WERI-Rb-1 (cell line): ENCODE measurements around the gene TRPC4.

Experiments
- DNase-seq: peaks from one replicate; pipeline ENCODE4 v3.0.0-alpha.2; 2020
- H3K27ac ChIP-seq: fragments of 250-450 bp; sonication (Bioruptor Pico); 2 replicates; pipeline ENCODE4 v1.5.1; 2020; ENCODE audit warnings: mild to moderate bottlenecking, moderate library complexity
- H3K27me3 ChIP-seq: fragments of 250-450 bp; sonication (Bioruptor Pico); 2 replicates; pipeline ENCODE4 v1.5.1; 2021; ENCODE audit warnings: mild to moderate bottlenecking, low read depth, moderate library complexity; ENCODE audit not compliant: insufficient read depth, severe bottlenecking
- H3K36me3 ChIP-seq: fragments of 250-450 bp; sonication (Bioruptor Pico); 2 replicates; pipeline ENCODE4 v1.5.1; 2020; ENCODE audit warnings: mild to moderate bottlenecking, moderate library complexity
- H3K4me3 ChIP-seq: 2 replicates; pipeline ENCODE4 v1.5.1; 2011; ENCODE audit warnings: low read depth, mild to moderate bottlenecking, control low read depth, low read length
- H3K9me3 ChIP-seq: fragments of 250-450 bp; sonication (Bioruptor Pico); 2 replicates; pipeline ENCODE4 v1.5.1; 2021; ENCODE audit warnings: mild to moderate bottlenecking, moderate library complexity; ENCODE audit not compliant: severe bottlenecking
- TF ChIP-seq, protein P1 (sequence below): IDR thresholded peaks from 2 replicates; pipeline ENCODE4 v1.5.1; 2011; ENCODE audit warnings: low read depth, mild to moderate bottlenecking, control low read depth, inconsistent platforms, low read length

The TRPC4 gene

GRCh38 chr13:37601648-37602440, 267.7 kb downstream of the TRPC4 start:
- no peak overlapping the region for H3K27ac ChIP-seq
- H3K9me3 ChIP-seq, result no peaks in the 10 kb centered on the region
- no peaks in the 10 kb centered on the region for H3K36me3 ChIP-seq
- H3K27me3 ChIP-seq, result no peaks in the 10 kb centered on the region
- H3K4me3 ChIP-seq, result no peak overlapping the region
- DNase-seq, result no peak
- TF ChIP-seq, protein P1, sequence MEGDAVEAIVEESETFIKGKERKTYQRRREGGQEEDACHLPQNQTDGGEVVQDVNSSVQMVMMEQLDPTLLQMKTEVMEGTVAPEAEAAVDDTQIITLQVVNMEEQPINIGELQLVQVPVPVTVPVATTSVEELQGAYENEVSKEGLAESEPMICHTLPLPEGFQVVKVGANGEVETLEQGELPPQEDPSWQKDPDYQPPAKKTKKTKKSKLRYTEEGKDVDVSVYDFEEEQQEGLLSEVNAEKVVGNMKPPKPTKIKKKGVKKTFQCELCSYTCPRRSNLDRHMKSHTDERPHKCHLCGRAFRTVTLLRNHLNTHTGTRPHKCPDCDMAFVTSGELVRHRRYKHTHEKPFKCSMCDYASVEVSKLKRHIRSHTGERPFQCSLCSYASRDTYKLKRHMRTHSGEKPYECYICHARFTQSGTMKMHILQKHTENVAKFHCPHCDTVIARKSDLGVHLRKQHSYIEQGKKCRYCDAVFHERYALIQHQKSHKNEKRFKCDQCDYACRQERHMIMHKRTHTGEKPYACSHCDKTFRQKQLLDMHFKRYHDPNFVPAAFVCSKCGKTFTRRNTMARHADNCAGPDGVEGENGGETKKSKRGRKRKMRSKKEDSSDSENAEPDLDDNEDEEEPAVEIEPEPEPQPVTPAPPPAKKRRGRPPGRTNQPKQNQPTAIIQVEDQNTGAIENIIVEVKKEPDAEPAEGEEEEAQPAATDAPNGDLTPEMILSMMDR, result no peak

DNA sequence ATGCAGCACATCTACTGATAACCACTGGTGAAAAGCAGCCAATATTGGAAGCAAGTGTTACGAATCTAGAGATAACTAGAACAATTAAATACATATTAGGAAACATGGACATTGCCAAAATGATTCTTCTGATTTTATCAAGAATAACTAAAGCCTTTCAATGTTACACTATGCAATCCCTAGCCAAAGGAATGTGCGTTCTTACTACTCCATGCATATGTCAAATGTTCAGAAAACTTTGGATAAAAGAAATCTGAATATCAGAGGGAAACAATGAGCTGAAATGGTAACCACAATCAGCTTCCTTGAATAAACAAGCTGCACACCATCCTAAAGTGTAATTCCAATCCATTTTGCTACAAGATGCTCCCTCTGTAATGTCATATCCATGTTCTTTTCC, 270.1 kb downstream of the TRPC4 start:
- no peaks in the 10 kb centered on the region for H3K9me3 ChIP-seq
- no peaks in the 10 kb centered on the region for H3K27me3 ChIP-seq
- no peak overlapping the region for H3K4me3 ChIP-seq
- H3K36me3 ChIP-seq, result no peaks in the 10 kb centered on the region
- no peak overlapping the region for H3K27ac ChIP-seq
- TF ChIP-seq, protein P1, result no peak
- DNase-seq, result no peak

DNA sequence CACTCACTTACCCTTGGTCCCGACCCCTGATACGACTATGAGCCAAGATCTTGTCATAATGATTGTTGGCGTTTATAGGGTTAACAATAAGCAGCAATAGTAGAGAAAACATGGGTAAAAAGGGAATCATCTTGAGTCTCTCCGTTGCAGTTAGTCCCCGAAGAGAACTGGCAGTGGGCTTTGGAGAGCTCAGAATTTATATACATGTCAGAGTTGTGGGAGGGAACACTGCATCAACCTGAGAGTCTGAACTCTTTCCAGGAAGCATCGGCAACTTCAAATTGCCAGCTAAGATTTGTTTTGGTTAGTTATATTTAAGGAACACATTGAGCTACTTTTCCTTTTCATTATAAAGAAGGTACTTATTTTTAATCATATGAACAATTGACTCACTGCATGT, 271.0 kb downstream of the TRPC4 start, which contains the start of gene POSTN:
POSTN (minus strand) TSS at position 172 of the 400 bp plus-strand sequence; CDS start at position 130, 42 bp downstream.
- H3K27me3 ChIP-seq, result no peaks in the 10 kb centered on the region
- no peaks in the 10 kb centered on the region for H3K9me3 ChIP-seq
- no peaks in the 10 kb centered on the region for H3K36me3 ChIP-seq
- H3K4me3 ChIP-seq, result no peak within 1 kb of the TSS
- no peak for DNase-seq
- no peak within 1 kb of the TSS for H3K27ac ChIP-seq
- TF ChIP-seq, protein P1, result no peak

GRCh38 chr13:37597477-37598025, 272.0 kb downstream of the TRPC4 start:
- H3K4me3 ChIP-seq, result no peak overlapping the region
- H3K27ac ChIP-seq, result no peak overlapping the region
- TF ChIP-seq, protein P1, result no peak
- no peaks in the 10 kb centered on the region for H3K9me3 ChIP-seq
- no peak for DNase-seq
- no peaks in the 10 kb centered on the region for H3K27me3 ChIP-seq
- no peaks in the 10 kb centered on the region for H3K36me3 ChIP-seq

- Histone ChIP-seq H3K27ac (no peak overlapping the region), H3K36me3 (no peaks in the 10 kb centered on the region), H3K9me3 (no peaks in the 10 kb centered on the region), H3K4me3 (no peak overlapping the region), H3K27me3 (no peaks in the 10 kb centered on the region)
- DNase-seq, result no peak
- TF ChIP-seq, protein P1, result no peak
Measured at GRCh38 chr13:37596805-37597204, 272.8 kb downstream of the TRPC4 start.
